NOMO-1 treated with dmso at 0.1 percent for 144 hours (cell line): ENCODE data around the gene SORT1.
"Not testable (repeated sequence)": the region's sequence is repeated elsewhere in the genome, so short reads cannot be mapped to it uniquely, and the experiment has no call there.

Experiments used
- DNase-seq: peaks from one replicate; lab custom pipeline; 2025; ENCODE audit not compliant: unreplicated experiment; lab: John Stamatoyannopoulos, UW

SORT1 gene

GRCh38 chr1:109350182-109350581 is 47.5 kb downstream of the SORT1 start:
- DNase-seq = no peak

GRCh38 chr1:109347511-109347910 is 50.2 kb downstream of the SORT1 start:
- DNase-seq = no peak

GRCh38 chr1:109341944-109342930 is 55.5 kb downstream of the SORT1 start:
- no peak for DNase-seq

GRCh38 chr1:109338608-109339007 is 59.1 kb downstream of the SORT1 start:
- DNase-seq = no peak

- no peak for DNase-seq
Observed at GRCh38 chr1:109338091-109338490, 59.6 kb downstream of the SORT1 start.

GRCh38 chr1:109335091-109335490 is 62.6 kb downstream of the SORT1 start:
- no peak for DNase-seq

- no peak for DNase-seq
Observed at GRCh38 chr1:109331113-109331512, 66.6 kb downstream of the SORT1 start.

- no peak for DNase-seq
Observed at GRCh38 chr1:109327285-109327684, 70.4 kb downstream of the SORT1 start.

GRCh38 chr1:109322974-109323373 is 74.7 kb downstream of the SORT1 start:
- no peak for DNase-seq

- DNase-seq = no peak
Observed at GRCh38 chr1:109319114-109319513, 78.6 kb downstream of the SORT1 start.

- no peak for DNase-seq
Observed at GRCh38 chr1:109316506-109316905, 81.2 kb downstream of the SORT1 start.

- no peak for DNase-seq
Observed at GRCh38 chr1:109315288-109315687, 82.4 kb downstream of the SORT1 start.

GRCh38 chr1:109314795-109315194 is 82.9 kb downstream of the SORT1 start:
- no peak for DNase-seq

- peak; percentile 24 for DNase-seq
Observed at GRCh38 chr1:109312978-109313775, 84.5 kb downstream of the SORT1 start.

GRCh38 chr1:109312246-109312645 is 85.5 kb downstream of the SORT1 start:
- DNase-seq = no peak

GRCh38 chr1:109309347-109309746 is 88.4 kb downstream of the SORT1 start:
- no peak for DNase-seq

GRCh38 chr1:109307274-109308021 is 90.3 kb downstream of the SORT1 start:
- peak; percentile 58 for DNase-seq

GRCh38 chr1:109306832-109307273 is 90.9 kb downstream of the SORT1 start, which contains the start of gene MYBPHL:
Gene MYBPHL (minus strand): TSS chr1:109307011. CDS start chr1:109306991, 20 bp downstream.
- peak; percentile 41 for DNase-seq

GRCh38 chr1:109305991-109306390 is 91.7 kb downstream of the SORT1 start:
- DNase-seq = not testable (repeated sequence)

- no peak for DNase-seq
Observed at GRCh38 chr1:109304226-109304920, 93.3 kb downstream of the SORT1 start.
